Measurements from ENCODE around the gene OMD. TPM values are rescaled to one million over a fixed set of nuclear protein-coding genes. Genes with fewer than 3 reads are reported as not detected.
"Not testable (repeated sequence)": the region's sequence is repeated elsewhere in the genome, so short reads cannot be mapped to it uniquely, and the experiment has no call there.

Gene OMD
- total RNA-seq, 3 donors from 2014 or later, result not detected

DNA sequence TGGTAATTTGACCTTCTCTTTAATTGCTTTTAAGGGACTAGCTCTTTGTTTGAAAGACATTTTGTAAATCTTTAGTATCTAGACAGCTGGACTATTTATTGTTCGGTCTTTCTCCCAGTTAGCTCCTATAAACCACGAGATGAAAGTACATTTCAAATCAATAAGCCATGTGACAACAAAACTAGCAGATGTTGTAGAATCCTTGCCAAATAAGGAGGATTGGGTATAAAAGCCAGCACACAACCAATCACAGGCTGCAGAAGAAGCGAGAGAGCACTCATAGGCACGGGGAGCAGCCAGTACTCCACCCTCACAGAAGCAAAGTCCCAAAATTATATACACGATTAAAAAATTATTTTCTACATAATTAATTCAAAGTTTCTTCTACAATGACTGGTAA is 8.1 kb upstream of the OMD start:
- H3K9me3 Mint-ChIP-seq, result no peaks in the 10 kb centered on the region
- H3K4me1 Mint-ChIP-seq (ENCODE audit: low read depth), result no peaks in the 10 kb centered on the region
- no peak for ATAC-seq
- no peaks in the 10 kb centered on the region for H3K27me3 Mint-ChIP-seq (ENCODE audit: low read depth)
- no peaks in the 10 kb centered on the region for H3K36me3 Mint-ChIP-seq (ENCODE audit: insufficient read depth)
- H3K4me3 Mint-ChIP-seq, result no peak overlapping the region
- no peak for DNase-seq

DNA sequence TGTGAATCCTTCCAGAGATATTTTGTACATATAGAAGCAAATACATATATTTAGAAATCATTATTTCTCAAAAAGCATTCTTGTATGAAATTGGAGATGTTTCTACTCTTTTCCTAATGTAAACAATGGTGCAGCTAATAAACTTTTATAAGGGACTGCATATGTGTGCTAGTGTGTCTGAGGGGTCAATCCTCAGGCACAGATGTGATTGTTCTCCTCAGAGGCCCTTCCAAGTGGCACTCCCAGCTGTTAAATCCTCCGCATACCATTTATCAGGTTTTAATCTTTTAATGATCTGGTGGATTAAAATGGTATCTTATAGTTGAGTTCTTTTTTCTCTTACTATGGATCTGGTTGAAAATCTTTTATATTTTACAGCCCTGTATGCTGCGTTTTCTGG is 5.6 kb upstream of the OMD start:
- no peaks in the 10 kb centered on the region for H3K4me1 Mint-ChIP-seq (ENCODE audit: low read depth)
- no peak overlapping the region for H3K4me3 Mint-ChIP-seq
- ATAC-seq (no peak), DNase-seq (no peak)
- no peaks in the 10 kb centered on the region for H3K36me3 Mint-ChIP-seq (ENCODE audit: insufficient read depth)
- H3K9me3 Mint-ChIP-seq, result no peaks in the 10 kb centered on the region
- no peaks in the 10 kb centered on the region for H3K27me3 Mint-ChIP-seq (ENCODE audit: low read depth)

DNA sequence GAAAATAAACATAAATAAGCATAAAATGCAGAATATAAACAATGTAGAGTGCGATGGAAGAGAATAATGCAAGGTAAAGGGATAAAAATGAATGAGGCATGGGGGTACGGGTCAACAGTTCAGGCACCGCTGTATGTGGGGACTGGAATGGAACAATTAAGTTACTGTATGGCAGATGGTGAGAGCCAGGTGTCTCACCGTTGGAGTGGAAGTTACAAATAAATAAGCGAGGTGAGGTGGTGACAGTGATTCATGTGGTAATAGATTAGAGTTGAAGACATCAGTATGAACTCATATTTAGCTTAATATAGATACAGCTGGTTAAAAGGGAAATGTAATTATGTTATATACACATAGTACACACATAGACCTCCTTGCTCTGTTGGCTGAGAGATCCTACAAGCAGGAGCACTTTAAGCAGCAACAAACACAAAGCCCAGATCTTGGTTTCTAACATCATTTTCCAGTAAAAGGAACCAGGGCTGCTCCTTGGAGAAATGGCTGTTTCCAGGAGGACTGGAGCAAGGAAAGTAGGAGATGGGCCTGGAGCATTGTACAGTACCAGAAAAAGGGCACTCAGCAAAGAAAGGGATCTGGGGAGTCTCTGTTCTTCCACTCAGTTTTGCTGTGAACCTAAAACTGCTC is 2.4 kb upstream of the OMD start:
- Mint-ChIP-seq H3K27me3 (ENCODE audit: low read depth) (no peaks in the 10 kb centered on the region), H3K9me3 (no peaks in the 10 kb centered on the region), H3K4me1 (ENCODE audit: low read depth) (no peaks in the 10 kb centered on the region), H3K4me3 (no peak overlapping the region), H3K36me3 (ENCODE audit: insufficient read depth) (no peaks in the 10 kb centered on the region)
- ATAC-seq, result no peak
- DNase-seq, result no peak

DNA sequence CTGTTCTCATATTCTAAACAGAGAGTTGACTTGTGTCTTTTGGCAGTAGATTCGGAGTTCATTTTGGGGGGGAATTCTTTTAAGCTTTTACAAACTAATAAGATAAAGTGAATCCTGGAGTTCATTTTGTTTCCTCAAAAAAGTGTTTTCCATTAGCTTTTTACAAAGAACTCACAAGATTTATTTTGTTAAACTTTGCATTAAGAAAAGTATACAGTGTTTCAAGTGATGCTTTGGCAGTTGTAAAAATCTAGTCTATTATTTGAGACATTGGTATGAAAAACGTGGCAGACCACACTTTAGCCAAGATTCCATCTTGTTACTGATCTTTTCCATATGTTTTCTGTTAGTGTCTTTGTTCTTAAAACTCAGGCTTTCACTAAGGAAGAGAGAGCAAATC is 1.2 kb upstream of the OMD start:
- Mint-ChIP-seq H3K4me3 (no peak overlapping the region), H3K36me3 (ENCODE audit: insufficient read depth) (no peaks in the 10 kb centered on the region), H3K27me3 (ENCODE audit: low read depth) (no peaks in the 10 kb centered on the region), H3K4me1 (ENCODE audit: low read depth) (no peaks in the 10 kb centered on the region), H3K9me3 (no peaks in the 10 kb centered on the region)
- no peak for ATAC-seq
- DNase-seq, result no peak

DNA sequence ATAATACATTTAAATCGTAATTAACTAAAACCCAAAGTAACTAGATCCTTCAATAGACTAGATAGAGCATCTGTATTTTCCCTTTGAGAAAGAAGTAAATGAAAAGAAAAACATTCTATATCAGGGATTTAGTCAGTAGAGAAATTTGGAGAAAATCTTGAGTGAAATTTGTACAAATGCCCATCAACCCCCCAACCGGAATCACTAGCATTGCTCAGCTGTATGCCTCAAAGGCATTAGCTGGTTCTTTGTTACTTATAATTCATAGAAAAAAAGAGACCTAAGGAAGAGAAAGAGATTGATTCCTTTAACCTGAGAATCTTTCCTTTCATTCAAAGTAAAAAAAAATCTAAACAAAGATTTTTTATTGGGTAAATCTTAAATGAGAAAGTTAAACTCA is 659 bp downstream of the OMD start:
- no peaks in the 10 kb centered on the region for H3K27me3 Mint-ChIP-seq (ENCODE audit: low read depth)
- H3K9me3 Mint-ChIP-seq, result no peaks in the 10 kb centered on the region
- H3K36me3 Mint-ChIP-seq (ENCODE audit: insufficient read depth), result no peaks in the 10 kb centered on the region
- no peak for DNase-seq
- H3K4me3 Mint-ChIP-seq, result no peak overlapping the region
- no peak for ATAC-seq
- no peaks in the 10 kb centered on the region for H3K4me1 Mint-ChIP-seq (ENCODE audit: low read depth)

DNA sequence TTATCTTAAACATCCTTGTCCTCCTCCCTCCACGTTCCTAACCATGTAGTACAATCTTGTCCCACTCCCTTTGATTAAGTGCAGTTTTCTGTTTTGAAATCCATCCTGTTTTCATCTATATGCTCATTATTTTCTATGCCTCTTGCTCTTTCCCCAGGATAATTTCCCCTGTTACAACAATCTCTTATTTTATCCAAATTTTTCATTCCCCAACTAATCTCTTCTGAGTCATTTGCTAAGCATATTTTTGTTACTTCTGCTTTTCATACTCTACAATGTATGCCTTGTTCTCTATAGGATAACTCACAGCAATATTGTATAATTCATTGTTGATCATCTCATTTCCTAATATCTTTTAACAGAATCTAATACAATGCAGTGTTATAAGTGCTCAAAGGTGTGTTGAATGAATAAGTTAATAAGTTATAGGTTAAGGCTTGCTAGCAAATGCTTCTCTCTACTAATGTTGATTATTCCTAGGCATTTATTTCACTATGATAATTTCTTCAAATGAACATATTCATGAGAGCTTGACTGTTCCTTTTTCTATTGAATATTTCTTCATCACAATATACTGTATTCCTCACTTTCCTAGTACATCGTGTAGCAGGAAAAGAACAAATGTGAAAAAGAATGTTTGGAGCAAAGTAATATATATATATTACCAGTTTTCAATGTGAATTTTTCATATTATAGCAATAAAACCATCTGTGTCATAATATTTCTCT is 1.5 kb downstream of the OMD start:
- Mint-ChIP-seq H3K4me3 (no peak overlapping the region), H3K36me3 (ENCODE audit: insufficient read depth) (no peaks in the 10 kb centered on the region), H3K4me1 (ENCODE audit: low read depth) (no peaks in the 10 kb centered on the region), H3K9me3 (no peaks in the 10 kb centered on the region), H3K27me3 (ENCODE audit: low read depth) (no peaks in the 10 kb centered on the region)
- no peak for ATAC-seq
- no peak for DNase-seq

GRCh38 chr9:92414566-92414965 is 9.7 kb downstream of the OMD start:
- H3K36me3 Mint-ChIP-seq (ENCODE audit: insufficient read depth), result no peaks in the 10 kb centered on the region
- no peak for ATAC-seq
- H3K4me3 Mint-ChIP-seq, result no peak overlapping the region
- H3K27me3 Mint-ChIP-seq (ENCODE audit: low read depth), result no peaks in the 10 kb centered on the region
- H3K9me3 Mint-ChIP-seq, result no peaks in the 10 kb centered on the region
- no peak for DNase-seq
- no peaks in the 10 kb centered on the region for H3K4me1 Mint-ChIP-seq (ENCODE audit: low read depth)

GRCh38 chr9:92411157-92411556 is 13.1 kb downstream of the OMD start:
- H3K27me3 Mint-ChIP-seq (ENCODE audit: low read depth); H3K4me3 Mint-ChIP-seq; H3K36me3 Mint-ChIP-seq (ENCODE audit: insufficient read depth); ATAC-seq; H3K9me3 Mint-ChIP-seq; DNase-seq: not testable (repeated sequence)
- H3K4me1 Mint-ChIP-seq (ENCODE audit: low read depth), result peaks cover 13% of the 10 kb centered on the region

DNA sequence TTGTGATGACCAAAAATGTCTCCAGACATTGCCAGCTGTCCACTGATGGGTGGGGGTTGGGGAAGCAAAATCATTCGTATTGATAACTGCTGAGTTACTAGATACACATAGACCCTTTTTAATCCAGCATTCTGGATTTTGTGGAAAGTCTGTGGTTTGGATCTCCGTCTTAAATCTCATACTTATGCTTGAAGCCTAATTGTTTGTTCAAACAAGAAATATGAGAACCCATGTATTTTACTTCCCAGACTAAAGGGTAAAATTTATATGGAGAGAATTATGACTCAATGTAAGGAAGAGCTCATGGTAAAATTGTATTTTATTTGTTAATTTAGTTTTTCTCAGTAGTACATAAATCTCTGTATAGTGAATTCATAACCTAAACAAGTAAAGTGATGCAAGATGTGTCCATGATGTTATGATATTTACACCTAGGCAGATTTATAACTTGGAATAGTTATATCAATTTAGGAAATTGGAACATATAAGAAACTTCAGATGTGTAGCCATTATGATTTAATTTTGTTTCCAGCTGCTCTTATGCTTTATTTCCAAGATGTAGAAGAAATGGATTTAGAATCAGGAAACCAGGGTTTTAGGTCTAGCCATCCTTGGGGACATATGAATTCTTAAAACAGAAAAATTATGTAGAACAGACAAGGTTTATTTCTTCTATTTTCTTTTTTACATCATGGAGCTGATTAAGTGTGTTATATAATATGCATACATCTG is 15.4 kb downstream of the OMD start:
- no peaks in the 10 kb centered on the region for H3K9me3 Mint-ChIP-seq
- DNase-seq, result no peak
- H3K27me3 Mint-ChIP-seq (ENCODE audit: low read depth), result no peaks in the 10 kb centered on the region
- no peak overlapping the region for H3K4me3 Mint-ChIP-seq
- ATAC-seq, result no peak
- peaks cover 24% of the 10 kb centered on the region for H3K4me1 Mint-ChIP-seq (ENCODE audit: low read depth)
- H3K36me3 Mint-ChIP-seq (ENCODE audit: insufficient read depth), result no peaks in the 10 kb centered on the region

GRCh38 chr9:92407818-92408217 is 16.5 kb downstream of the OMD start:
- Mint-ChIP-seq H3K36me3 (ENCODE audit: insufficient read depth) (no peaks in the 10 kb centered on the region), H3K4me1 (ENCODE audit: low read depth) (peaks cover 24% of the 10 kb centered on the region), H3K4me3 (no peak overlapping the region), H3K27me3 (ENCODE audit: low read depth) (no peaks in the 10 kb centered on the region), H3K9me3 (no peaks in the 10 kb centered on the region)
- DNase-seq (no peak), ATAC-seq (no peak)

- H3K4me3 Mint-ChIP-seq, result peak overlapping the region; percentile 24
- H3K36me3 Mint-ChIP-seq (ENCODE audit: insufficient read depth), result no peaks in the 10 kb centered on the region
- ATAC-seq (peak; percentile 51 to 62), DNase-seq (peak; percentile 11)
- no peaks in the 10 kb centered on the region for H3K9me3 Mint-ChIP-seq
- H3K27me3 Mint-ChIP-seq (ENCODE audit: low read depth), result no peaks in the 10 kb centered on the region
- H3K4me1 Mint-ChIP-seq (ENCODE audit: low read depth), result peaks cover 24% of the 10 kb centered on the region
Measured at GRCh38 chr9:92406477-92406876, 17.8 kb downstream of the OMD start.

DNA sequence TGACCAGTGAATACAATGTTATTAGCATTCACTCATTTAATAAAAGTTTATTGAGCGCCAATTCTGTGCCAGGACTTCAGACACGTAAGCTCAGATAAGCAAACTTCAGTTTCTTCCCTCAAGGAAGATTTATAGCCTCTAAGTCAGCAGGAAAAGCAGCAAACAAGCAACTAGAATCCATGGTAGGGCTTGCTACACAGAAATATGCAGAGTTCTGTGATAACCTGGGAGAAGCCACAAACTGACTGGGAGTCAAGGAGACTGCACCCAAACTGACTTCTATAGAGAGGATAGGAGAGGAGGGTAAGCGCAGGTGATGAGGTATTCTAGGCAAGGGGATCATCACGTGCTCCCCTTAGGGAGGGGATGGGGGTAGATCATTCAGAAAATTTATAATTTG is 18.5 kb downstream of the OMD start:
- H3K4me1 Mint-ChIP-seq (ENCODE audit: low read depth), result peaks cover 24% of the 10 kb centered on the region
- peak overlapping the region; percentile 37 for H3K4me3 Mint-ChIP-seq
- no peaks in the 10 kb centered on the region for H3K27me3 Mint-ChIP-seq (ENCODE audit: low read depth)
- DNase-seq, result no peak
- no peak for ATAC-seq
- no peaks in the 10 kb centered on the region for H3K9me3 Mint-ChIP-seq
- no peaks in the 10 kb centered on the region for H3K36me3 Mint-ChIP-seq (ENCODE audit: insufficient read depth)

- Mint-ChIP-seq H3K4me1 (ENCODE audit: low read depth) (peaks cover 24% of the 10 kb centered on the region), H3K27me3 (ENCODE audit: low read depth) (no peaks in the 10 kb centered on the region), H3K4me3 (no peak within 1 kb of the TSS), H3K36me3 (ENCODE audit: insufficient read depth) (no peaks in the 10 kb centered on the region), H3K9me3 (no peaks in the 10 kb centered on the region)
- no peak for ATAC-seq
- no peak for DNase-seq
Measured at GRCh38 chr9:92404042-92404836, 20.0 kb downstream of the OMD start, which contains the start of gene OGN. Gene OGN (minus strand): TSS chr9:92404578. CDS start chr9:92403407, 1,171 bp downstream.

All from activated T-cell treated with anti-CD3 and anti-CD28 coated beads, Interleukin-2, amount 50 U/mL, for 4 hours (primary cell).